MG63 (cell line): ENCODE results near the gene XRCC6. TPM values are rescaled to one million over a fixed set of nuclear protein-coding genes. Genes with fewer than 3 reads are reported as not detected.
"Not testable (repeated sequence)": the region's sequence is repeated elsewhere in the genome, so short reads cannot be mapped to it uniquely, and the experiment has no call there.

Experiments
- DNase-seq: peaks from one replicate; pipeline ENCODE4 v3.0.0-alpha.2; 2020
- H3K27me3 ChIP-seq: fragments of 250-450 bp; sonication (Bioruptor Pico); 2 replicates; pipeline ENCODE4 v1.5.1; 2020; ENCODE audit warnings: mild to moderate bottlenecking, moderate library complexity
- H3K36me3 ChIP-seq: fragments of 250-450 bp; sonication (Bioruptor Pico); 2 replicates; pipeline ENCODE4 v1.5.1; 2020; ENCODE audit warnings: mild to moderate bottlenecking, moderate library complexity
- H3K4me3 ChIP-seq: fragments of 250-450 bp; sonication (Bioruptor Pico); 2 replicates; pipeline ENCODE4 v1.5.1; 2020; ENCODE audit warnings: mild to moderate bottlenecking, moderate library complexity
- H3K9me3 ChIP-seq: fragments of 250-450 bp; sonication (Bioruptor Pico); 2 replicates; pipeline ENCODE4 v1.5.1; 2020; ENCODE audit warnings: mild to moderate bottlenecking, moderate library complexity
- total RNA-seq: library from RNA; depleted of rRNA; stranded (reverse); fragments of >200 nt; shearing (Covaris generic); gene quantifications from 2 replicates; pipeline ENCODE4 v1.2.3, GENCODE V29; 2014; ENCODE audit warnings: low replicate concordance; rRNA removed

The XRCC6 gene
- 560 and 634 TPM in 2 replicates for total RNA-seq

DNA sequence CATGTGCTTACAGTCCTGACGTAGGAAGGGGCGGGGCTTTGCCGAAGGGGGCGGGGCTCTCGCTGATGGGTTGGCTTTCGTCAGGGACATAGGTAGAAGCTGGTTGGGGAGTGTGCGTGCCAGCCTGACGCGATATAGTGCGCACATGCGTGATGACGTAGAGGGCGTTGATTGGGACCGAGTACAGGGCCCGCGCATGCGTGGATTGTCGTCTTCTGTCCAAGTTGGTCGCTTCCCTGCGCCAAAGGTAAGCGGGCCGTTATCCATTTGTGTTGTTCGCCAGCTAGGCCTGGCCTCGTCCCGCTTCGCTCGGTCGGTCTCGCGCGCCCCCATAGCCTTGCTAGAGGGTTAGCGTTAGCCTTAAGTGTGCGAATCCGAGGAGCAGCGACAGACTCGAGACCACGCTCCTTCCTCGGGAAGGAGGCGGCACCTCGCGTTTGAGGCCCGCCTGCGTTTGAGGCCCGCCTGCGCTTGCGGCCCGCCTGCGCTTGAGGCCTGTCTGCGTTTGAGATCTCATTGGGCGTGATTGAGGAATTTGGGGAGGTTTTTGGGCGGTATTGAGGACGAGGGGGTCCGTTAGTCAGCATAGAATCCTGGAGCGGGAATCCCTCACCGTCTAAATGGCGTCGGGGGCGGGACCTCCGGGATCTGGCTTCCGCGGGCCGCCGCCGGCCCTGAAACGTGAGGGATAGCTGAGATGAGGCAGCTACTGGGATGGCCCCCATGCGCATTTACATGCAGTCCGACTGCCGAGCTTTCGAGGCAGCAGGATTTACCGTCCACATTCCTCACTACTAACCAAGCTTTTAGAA, at the start of gene XRCC6:
TSS of gene XRCC6 (plus strand) at position 197 of the 812 bp plus-strand sequence. CDS start 710 bp downstream, outside the sequence.
- Histone ChIP-seq H3K27me3 (no peaks in the 10 kb centered on the region), H3K4me3 (peak within 1 kb of the TSS; percentile 94), H3K9me3 (no peaks in the 10 kb centered on the region), H3K36me3 (peaks cover 64% of the 10 kb centered on the region)
- peak; percentile 99 for DNase-seq

- Histone ChIP-seq H3K27me3 (no peaks in the 10 kb centered on the region), H3K36me3 (peaks cover 3% of the 10 kb centered on the region; the same call in 1 of the 2 replicates), H3K9me3 (no peaks in the 10 kb centered on the region), H3K4me3 (no peak overlapping the region)
- DNase-seq: no peak
Observed at GRCh38 chr22:41571786-41572185, 49.3 kb upstream of the XRCC6 start.

DNA sequence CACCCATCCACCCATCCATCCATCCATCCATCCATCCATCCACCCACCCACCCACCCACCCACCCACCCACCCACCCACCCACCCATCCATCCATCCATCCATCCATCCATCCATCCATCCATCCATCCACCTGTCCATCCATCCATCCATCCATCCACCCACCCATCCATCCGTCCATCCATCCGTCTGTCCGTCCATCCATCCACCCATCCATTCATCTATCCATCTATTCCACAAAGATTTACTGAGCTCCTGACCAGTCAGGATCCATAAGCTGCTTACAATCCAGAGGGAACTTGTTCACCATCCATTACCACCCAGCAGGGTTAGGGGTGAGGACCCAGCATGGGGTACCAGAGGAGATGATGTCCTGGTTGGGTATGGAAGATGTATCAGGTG, 48.8 kb upstream of the XRCC6 start:
- not testable (repeated sequence) for H3K36me3 ChIP-seq, H3K27me3 ChIP-seq, DNase-seq, H3K9me3 ChIP-seq, H3K4me3 ChIP-seq

DNA sequence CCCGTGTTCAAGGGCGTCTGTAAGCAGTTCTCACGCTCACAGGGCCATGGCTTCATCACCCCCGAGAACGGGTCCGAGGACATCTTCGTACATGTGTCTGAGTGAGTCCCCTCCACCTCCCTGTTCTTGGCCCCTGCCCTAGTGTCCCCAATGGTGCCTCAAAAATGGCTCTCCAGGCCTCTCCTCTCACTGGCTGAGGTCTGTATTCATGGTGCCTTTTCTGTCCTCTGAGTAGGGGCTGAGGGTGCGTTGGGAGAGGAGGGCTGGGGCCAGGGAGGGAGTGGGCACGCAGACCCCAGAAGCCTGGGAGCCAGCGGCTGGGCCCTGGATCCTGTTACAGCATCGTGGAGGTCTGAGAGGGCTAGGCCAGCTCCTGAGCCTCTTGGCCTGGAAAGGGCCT, 47.4 kb upstream of the XRCC6 start:
- no peak for DNase-seq
- Histone ChIP-seq H3K27me3 (no peaks in the 10 kb centered on the region), H3K36me3 (peaks cover 9% of the 10 kb centered on the region; the same call in 1 of the 2 replicates)

GRCh38 chr22:41574847-41575381, 46.2 kb upstream of the XRCC6 start:
- H3K36me3 ChIP-seq: peaks cover 9% of the 10 kb centered on the region

More for the DNA sequence above, 47.4 kb upstream of the XRCC6 start:
- no peaks in the 10 kb centered on the region for H3K9me3 ChIP-seq
- no peak overlapping the region for H3K4me3 ChIP-seq

DNA sequence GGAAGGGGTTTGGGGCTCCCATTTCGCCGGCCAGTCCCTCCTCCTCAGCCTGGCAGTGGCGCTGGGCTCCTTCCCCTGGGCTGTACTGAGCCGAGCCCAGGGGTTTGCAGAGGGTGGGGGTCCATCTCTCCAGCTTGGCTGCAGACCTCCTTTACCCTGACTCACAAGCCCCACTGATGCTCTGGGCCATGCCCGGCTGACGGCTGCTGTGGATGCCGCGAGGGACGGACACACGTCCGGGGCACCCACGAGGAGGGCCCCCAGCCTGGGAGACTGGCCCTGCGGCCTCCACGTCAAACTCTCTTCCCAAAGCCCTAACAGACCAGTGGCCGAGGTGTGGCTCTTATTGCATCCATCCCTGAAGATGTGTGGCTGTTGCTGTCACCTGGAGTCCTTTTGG, 45.6 kb upstream of the XRCC6 start:
- DNase-seq: no peak
- Histone ChIP-seq H3K9me3 (no peaks in the 10 kb centered on the region), H3K36me3 (peaks cover 14% of the 10 kb centered on the region), H3K4me3 (no peak overlapping the region), H3K27me3 (no peaks in the 10 kb centered on the region)

More at GRCh38 chr22:41574847-41575381, 46.2 kb upstream of the XRCC6 start:
- DNase-seq: no peak
- no peaks in the 10 kb centered on the region for H3K9me3 ChIP-seq
- H3K4me3 ChIP-seq: no peak overlapping the region
- no peaks in the 10 kb centered on the region for H3K27me3 ChIP-seq

DNA sequence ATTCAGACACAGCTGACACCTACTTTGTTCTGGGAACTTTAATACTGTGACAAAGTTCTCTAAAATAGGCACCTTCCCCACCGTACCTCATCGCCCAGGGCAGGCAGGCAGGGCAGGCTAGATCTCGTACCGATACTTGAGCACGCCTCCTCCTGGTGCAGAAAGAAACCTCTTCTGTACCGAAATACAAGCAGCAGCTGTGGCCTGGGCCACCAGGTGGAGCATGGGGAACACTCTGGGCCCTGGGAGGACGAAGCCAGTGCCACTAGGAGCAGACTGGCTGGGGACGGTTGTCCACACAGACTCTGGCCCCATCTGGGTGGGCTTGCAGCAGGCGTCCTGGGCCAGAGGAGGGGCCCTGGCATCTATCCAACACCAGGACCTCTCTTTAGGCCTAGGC, 44.2 kb upstream of the XRCC6 start:
- Histone ChIP-seq H3K36me3 (peaks cover 14% of the 10 kb centered on the region), H3K4me3 (no peak overlapping the region), H3K9me3 (no peaks in the 10 kb centered on the region), H3K27me3 (no peaks in the 10 kb centered on the region)
- peak; percentile 33 for DNase-seq

DNA sequence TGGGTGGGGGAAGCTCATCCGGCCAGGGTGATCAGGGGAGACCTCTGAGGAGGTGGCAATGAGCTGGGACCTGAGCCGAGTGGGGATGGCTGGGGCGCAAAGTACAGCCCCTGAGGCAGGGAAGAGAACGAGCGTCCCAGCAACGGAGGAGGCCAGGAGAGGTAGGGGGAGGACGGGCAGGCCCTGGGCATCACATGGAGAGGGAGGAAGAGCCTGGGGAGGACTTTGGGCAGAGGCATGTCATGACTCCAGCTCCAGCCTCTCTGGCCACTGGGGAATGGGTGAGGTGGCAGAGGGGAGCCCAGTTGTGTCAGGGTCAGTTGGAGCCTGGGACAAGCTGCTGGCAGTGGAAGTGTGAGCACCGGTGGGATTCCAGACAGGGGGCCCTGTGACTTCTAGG, 43.0 kb upstream of the XRCC6 start:
- Histone ChIP-seq H3K9me3 (no peaks in the 10 kb centered on the region), H3K36me3 (peaks cover 14% of the 10 kb centered on the region), H3K27me3 (no peaks in the 10 kb centered on the region), H3K4me3 (no peak overlapping the region)
- no peak for DNase-seq

GRCh38 chr22:41578818-41579217, 42.3 kb upstream of the XRCC6 start:
- no peaks in the 10 kb centered on the region for H3K9me3 ChIP-seq
- no peak for DNase-seq
- H3K27me3 ChIP-seq: no peaks in the 10 kb centered on the region
- H3K36me3 ChIP-seq: peaks cover 18% of the 10 kb centered on the region
- H3K4me3 ChIP-seq: no peak overlapping the region

- H3K27me3 ChIP-seq: no peaks in the 10 kb centered on the region
- H3K36me3 ChIP-seq: peaks cover 18% of the 10 kb centered on the region
- no peak for DNase-seq
- no peak overlapping the region for H3K4me3 ChIP-seq
- no peaks in the 10 kb centered on the region for H3K9me3 ChIP-seq
Observed at GRCh38 chr22:41579297-41579996, 41.6 kb upstream of the XRCC6 start.

DNA sequence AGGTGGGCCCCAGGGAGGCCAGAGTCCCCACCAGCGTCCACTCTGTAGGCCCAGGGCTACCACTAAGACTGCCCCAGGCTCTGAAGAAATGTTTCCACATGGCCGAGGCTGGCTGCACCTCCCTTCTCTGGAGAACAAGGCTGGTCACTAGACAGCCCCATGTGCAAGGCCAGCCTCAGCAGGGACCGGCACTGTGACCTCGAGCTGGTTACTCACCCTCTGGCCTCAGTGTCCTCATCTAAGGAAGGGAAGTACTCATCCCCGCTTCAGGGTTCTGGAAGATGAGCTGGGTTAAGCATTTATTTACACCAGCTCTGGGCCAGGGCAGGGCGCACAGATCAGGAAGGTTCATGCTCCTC, 41.1 kb upstream of the XRCC6 start:
- H3K9me3 ChIP-seq: no peaks in the 10 kb centered on the region
- H3K36me3 ChIP-seq: peaks cover 18% of the 10 kb centered on the region
- H3K4me3 ChIP-seq: no peak overlapping the region
- no peaks in the 10 kb centered on the region for H3K27me3 ChIP-seq
- no peak for DNase-seq

GRCh38 chr22:41582694-41583093, 38.4 kb upstream of the XRCC6 start:
- Histone ChIP-seq H3K4me3 (no peak overlapping the region), H3K27me3 (no peaks in the 10 kb centered on the region), H3K9me3 (no peaks in the 10 kb centered on the region), H3K36me3 (peaks cover 9% of the 10 kb centered on the region)
- no peak for DNase-seq

DNA sequence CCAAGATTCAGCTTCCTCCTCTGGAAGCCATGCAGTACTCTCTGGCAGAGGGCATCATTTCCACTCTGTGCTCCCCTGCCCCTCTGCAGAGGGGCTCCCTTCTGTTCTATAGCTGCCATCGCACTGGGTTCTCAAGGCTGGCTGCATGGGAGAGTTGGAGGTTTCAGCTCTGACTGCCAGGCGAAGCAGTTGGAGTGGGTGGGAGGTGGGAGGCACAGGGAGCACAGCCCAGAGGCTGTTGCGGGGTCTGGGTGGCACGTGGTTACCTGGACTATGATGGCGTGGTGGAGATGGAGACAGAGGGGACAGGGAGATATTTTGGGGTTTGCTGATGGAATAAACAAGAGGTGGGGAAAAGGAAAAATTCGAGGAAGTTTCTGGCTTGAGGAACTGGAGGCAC, 36.2 kb upstream of the XRCC6 start:
- Histone ChIP-seq H3K4me3 (no peak overlapping the region), H3K9me3 (no peaks in the 10 kb centered on the region), H3K36me3 (peaks cover 9% of the 10 kb centered on the region), H3K27me3 (no peaks in the 10 kb centered on the region)
- no peak for DNase-seq

DNA sequence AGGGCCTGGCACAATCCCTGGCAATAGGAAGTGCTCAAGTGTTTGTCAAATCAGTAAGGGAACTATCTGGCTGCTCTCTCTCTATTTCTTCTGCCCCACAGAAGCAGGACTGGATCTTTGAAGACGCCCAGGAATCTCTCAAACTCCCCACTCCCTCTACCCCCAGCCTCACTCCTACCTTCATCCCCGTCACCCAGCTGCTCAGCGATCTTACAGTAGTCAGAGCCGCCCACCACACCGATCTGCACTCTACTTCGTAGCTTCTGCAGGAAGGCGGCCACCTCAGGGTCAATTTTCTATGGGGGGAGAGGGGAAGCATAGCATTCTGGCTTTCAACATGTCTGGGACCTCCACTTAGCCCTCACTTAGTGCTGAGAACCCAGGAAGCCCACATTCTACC, 35.2 kb upstream of the XRCC6 start:
- no peaks in the 10 kb centered on the region for H3K27me3 ChIP-seq
- H3K4me3 ChIP-seq: no peak overlapping the region
- no peaks in the 10 kb centered on the region for H3K9me3 ChIP-seq
- no peak for DNase-seq
- H3K36me3 ChIP-seq: peaks cover 4% of the 10 kb centered on the region

DNA sequence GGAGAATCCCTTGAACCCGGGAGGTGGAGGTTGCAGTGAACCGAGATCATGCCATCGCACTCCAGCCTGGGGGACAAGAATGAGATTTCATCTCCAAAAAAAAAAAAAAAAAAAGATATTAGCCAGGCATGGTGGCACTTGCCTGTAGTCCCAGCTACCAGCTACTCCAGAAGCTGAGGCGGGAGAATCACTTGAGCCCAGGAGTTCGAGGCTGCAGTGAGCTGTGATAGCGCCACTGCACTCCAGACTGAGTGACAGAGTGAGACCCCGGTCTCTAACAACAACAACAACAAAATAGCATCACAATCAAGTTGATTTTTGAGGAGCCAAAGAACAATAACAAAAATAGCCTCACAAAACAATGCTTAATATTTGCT, 33.8 kb upstream of the XRCC6 start:
- DNase-seq: no peak
- Histone ChIP-seq H3K36me3 (peaks cover 4% of the 10 kb centered on the region), H3K4me3 (no peak overlapping the region), H3K9me3 (no peaks in the 10 kb centered on the region), H3K27me3 (no peaks in the 10 kb centered on the region)

DNA sequence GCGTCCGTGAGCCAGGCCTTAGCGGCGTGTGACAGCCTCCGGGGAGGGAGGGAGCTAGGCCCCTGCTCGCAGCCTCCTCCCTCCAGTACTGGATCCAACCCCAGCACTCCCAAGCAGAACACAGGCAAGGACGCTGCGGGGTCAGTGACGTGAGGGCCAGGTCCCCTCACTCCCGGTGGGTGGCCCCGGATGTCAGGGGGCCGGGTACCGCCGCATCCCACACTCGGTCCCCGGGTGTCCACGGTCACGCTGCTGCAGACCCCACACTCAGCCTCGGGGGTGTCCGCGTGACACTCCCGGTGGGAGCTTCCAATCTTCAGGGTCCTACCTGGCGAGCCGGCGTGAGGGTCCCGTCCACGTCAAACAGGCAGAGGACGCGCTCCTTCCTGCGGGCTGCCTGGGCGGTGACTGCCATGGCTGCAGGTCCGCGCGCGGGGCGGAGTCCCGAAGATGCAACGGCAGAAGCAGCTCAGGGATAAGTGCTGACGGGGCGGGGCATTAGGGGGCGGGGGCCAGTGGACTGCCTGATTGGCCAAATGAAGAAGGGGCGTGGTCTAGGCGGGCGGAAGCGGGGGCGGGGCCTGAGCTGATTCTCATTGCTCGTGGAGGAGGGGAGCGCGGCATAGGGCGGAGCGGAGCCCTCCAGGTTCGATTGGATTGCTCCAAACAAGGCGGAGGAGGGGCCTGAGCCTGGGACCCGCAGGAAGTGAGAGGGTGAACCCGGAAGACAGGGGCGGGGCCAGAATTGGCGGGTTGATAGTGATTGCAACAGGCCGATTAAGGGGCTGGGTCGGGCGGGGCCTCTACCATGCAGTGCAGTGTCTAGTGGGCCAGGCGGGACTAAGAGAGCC, 31.5 kb upstream of the XRCC6 start, which contains the start of gene PMM1:
TSS of gene PMM1 (minus strand) at position 450 of the 851 bp plus-strand sequence. CDS start at position 415, 35 bp downstream.
- H3K36me3 ChIP-seq: no peaks in the 10 kb centered on the region; the same call in 1 of the 2 replicates
- DNase-seq: peak; percentile 99
- H3K9me3 ChIP-seq: no peaks in the 10 kb centered on the region
- H3K27me3 ChIP-seq: no peaks in the 10 kb centered on the region
- peak within 1 kb of the TSS; percentile 89 for H3K4me3 ChIP-seq
